HCT116 (cell line): ENCODE data around the gene TRAF3IP1.

Source experiments
- CEBPB ChIP-seq: IDR thresholded peaks from 2 replicates; pipeline ENCODE4 v1.6.1; 2012; ENCODE audit warnings: low read depth
- CTCF ChIP-seq, 3 experiments: fragments of 200-600 bp in 1 of 3; sonication (generic) in 1 of 3; IDR thresholded peaks in 2 of 3; conservative IDR thresholded peaks in 1 of 3; 2 replicates each; pipeline ENCODE4 v1.5.1; 2012 to 2017; ENCODE audit warnings: low read depth in 2 of 3, low read length in 2 of 3, antibody characterized with exemption in 1 of 3, borderline replicate concordance in 1 of 3, control low read depth in 1 of 3, mild to moderate bottlenecking in 1 of 3, mixed read lengths in 1 of 3, mixed run types in 1 of 3, moderate library complexity in 1 of 3; ENCODE audit not compliant: insufficient read depth in 1 of 3
- EGR1 ChIP-seq: IDR thresholded peaks from 2 replicates; pipeline ENCODE4 v1.6.1; 2012; ENCODE audit warnings: low read depth
- EZH2 ChIP-seq: fragments of 200-600 bp; sonication (generic); IDR thresholded peaks from 2 replicates; pipeline ENCODE4 v1.6.1; 2017; ENCODE audit warnings: antibody characterized with exemption, mixed run types
- POLR2A ChIP-seq: IDR thresholded peaks from 2 replicates; pipeline ENCODE4 v1.7.0; 2011; ENCODE audit warnings: borderline replicate concordance; ENCODE audit not compliant: insufficient read depth, insufficient read length; ENCODE audit errors: extremely low read depth
- YY1 ChIP-seq: IDR thresholded peaks from 2 replicates; pipeline ENCODE4 v1.6.1; 2011; ENCODE audit warnings: low read length, low read depth, moderate library complexity, mild to moderate bottlenecking; ENCODE audit not compliant: insufficient replicate concordance; ENCODE audit errors: extremely low read depth

- TF ChIP-seq YY1 (no peak), CEBPB (no peak), EGR1 (no peak), CTCF (IDR thresholded peaks at IDR 0.05 in 2 of 3, conservative IDR thresholded peaks at IDR 0.05 in 1 of 3; ENCODE audit: borderline replicate concordance in 1 of 3, insufficient read depth in 1 of 3, low read depth in 2 of 3, low read length in 2 of 3) (no peak), POLR2A (no peak), EZH2 (no peak)
Observed at GRCh38 chr2:238380785-238381184, 60.5 kb downstream of the TRAF3IP1 start.
